ENCODE results near the gene PPP1CA. TPM values are rescaled to one million over a fixed set of nuclear protein-coding genes. Genes with fewer than 3 reads are reported as not detected.

The PPP1CA gene
- total RNA-seq, 1 donor from 2014 or later: 134 TPM

- intact Hi-C loops (cut with DNase I): no loop called here
- no peaks in the 10 kb centered on the region for H3K27me3 ChIP-seq
- no peak overlapping the region for H3K27ac ChIP-seq
- no peak for DNase-seq
- no peaks in the 10 kb centered on the region for H3K9me3 ChIP-seq
- peaks cover 31% of the 10 kb centered on the region for H3K4me1 ChIP-seq
- no peak for TF ChIP-seq CTCF (IDR thresholded peaks at IDR 0.05)
- no peak overlapping the region for H3K4me3 ChIP-seq
- no peak for ATAC-seq
- no peaks in the 10 kb centered on the region for H3K36me3 ChIP-seq
These were observed 26.2 kb downstream of the PPP1CA start for GRCh38 chr11:67375320-67376055.

- no peaks in the 10 kb centered on the region for H3K9me3 ChIP-seq
- ATAC-seq: no peak
- intact Hi-C loops (cut with DNase I): no loop called here
- no peaks in the 10 kb centered on the region for H3K36me3 ChIP-seq
- TF ChIP-seq CTCF (IDR thresholded peaks at IDR 0.05): no peak
- no peak for DNase-seq
- peak overlapping the region; percentile 91 for H3K27ac ChIP-seq
- peaks cover 37% of the 10 kb centered on the region for H3K4me1 ChIP-seq
- peak overlapping the region; percentile 73 for H3K4me3 ChIP-seq
- H3K27me3 ChIP-seq: no peaks in the 10 kb centered on the region
These were observed 26.9 kb downstream of the PPP1CA start for GRCh38 chr11:67374571-67375281.

GRCh38 chr11:67373648-67374570, 27.7 kb downstream of the PPP1CA start:
- intact Hi-C loops (cut with DNase I): no loop called here
- DNase-seq: peak; percentile 93
- Histone ChIP-seq H3K36me3 (no peaks in the 10 kb centered on the region), H3K9me3 (no peaks in the 10 kb centered on the region), H3K4me3 (peak overlapping the region; percentile 73), H3K27ac (peak overlapping the region; percentile 91), H3K4me1 (peaks cover 44% of the 10 kb centered on the region), H3K27me3 (no peaks in the 10 kb centered on the region)
- ATAC-seq: peak; percentile 72
- TF ChIP-seq CTCF (IDR thresholded peaks at IDR 0.05): peak; percentile 64

GRCh38 chr11:67372993-67373647, 28.5 kb downstream of the PPP1CA start, which contains the start of gene CLCF1:
Gene CLCF1 (minus strand): TSS chr11:67373598. CDS start chr11:67373539, 59 bp downstream.
- intact Hi-C loops (cut with DNase I): no loop called here
- H3K36me3 ChIP-seq: no peaks in the 10 kb centered on the region
- peak; percentile 91 for DNase-seq

More at GRCh38 chr11:67372993-67373647, 28.5 kb downstream of the PPP1CA start, which contains the start of gene CLCF1:
- H3K4me3 ChIP-seq: peak within 1 kb of the TSS; percentile 73
- peaks cover 45% of the 10 kb centered on the region for H3K4me1 ChIP-seq
- peak; percentile 70 for ATAC-seq
- H3K27me3 ChIP-seq: no peaks in the 10 kb centered on the region
- TF ChIP-seq CTCF (IDR thresholded peaks at IDR 0.05): no peak
- no peaks in the 10 kb centered on the region for H3K9me3 ChIP-seq
- peak within 1 kb of the TSS; percentile 91 for H3K27ac ChIP-seq
